Fibroblast of lung (primary cell): ENCODE data around the gene KRTAP5-7. TPM values are rescaled to one million over a fixed set of nuclear protein-coding genes. Genes with fewer than 3 reads are reported as not detected.
"Not testable (repeated sequence)": the region's sequence is repeated elsewhere in the genome, so short reads cannot be mapped to it uniquely, and the experiment has no call there.

Source experiments
- DNase-seq, 2 donors: peaks; one replicate each; pipeline versions ENCODE4 v3.0.0 to v3.0.0-alpha.2; 2010; ENCODE audit warnings: low read depth in 2 of 2
- H2AFZ ChIP-seq: 2 replicates; pipeline ENCODE4 v1.5.1; 2012; ENCODE audit warnings: low read length, control low read depth, inconsistent platforms
- H3K27ac ChIP-seq: 2 replicates; pipeline ENCODE4 v1.5.1; 2011; ENCODE audit warnings: low read length, control low read depth; ENCODE audit not compliant: insufficient read depth
- H3K27me3 ChIP-seq: 2 replicates; pipeline ENCODE4 v1.5.1; 2011; ENCODE audit warnings: mild to moderate bottlenecking, low read length; ENCODE audit not compliant: control insufficient read depth, insufficient read depth
- H3K36me3 ChIP-seq: 2 replicates; pipeline ENCODE4 v1.5.1; 2011; ENCODE audit warnings: low read length; ENCODE audit not compliant: control insufficient read depth, insufficient read depth
- H3K4me1 ChIP-seq: 2 replicates; pipeline ENCODE4 v1.5.1; 2011; ENCODE audit warnings: low read length; ENCODE audit not compliant: control insufficient read depth, insufficient read depth; ENCODE audit errors: extremely low read depth
- H3K4me2 ChIP-seq: 2 replicates; pipeline ENCODE4 v1.5.1; 2011; ENCODE audit warnings: low read length, control low read depth; ENCODE audit not compliant: insufficient read depth; ENCODE audit errors: extremely low read depth
- H3K4me3 ChIP-seq, 4 experiments: fragments of 200-600 bp in 1 of 4; sonication (generic) in 1 of 4; replicated peaks in 1 of 4; 2 replicates each; pipeline ENCODE4 v1.5.1; 2011 to 2016; ENCODE audit warnings: low read length in 4 of 4, low read depth in 3 of 4, mild to moderate bottlenecking in 3 of 4, control low read depth in 2 of 4, inconsistent platforms in 1 of 4, mixed read lengths in 1 of 4; ENCODE audit not compliant: insufficient read depth in 1 of 4; ENCODE audit errors: control extremely low read depth in 1 of 4
- H3K79me2 ChIP-seq: 2 replicates; pipeline ENCODE4 v1.5.1; 2012; ENCODE audit warnings: mild to moderate bottlenecking, low read length, inconsistent platforms; ENCODE audit not compliant: control insufficient read depth, insufficient read depth
- H3K9ac ChIP-seq: 2 replicates; pipeline ENCODE4 v1.5.1; 2011; ENCODE audit warnings: mild to moderate bottlenecking, low read length, control low read depth; ENCODE audit not compliant: insufficient read depth
- H3K9me3 ChIP-seq: 2 replicates; pipeline ENCODE4 v1.5.1; 2012; ENCODE audit warnings: low read depth, low read length; ENCODE audit not compliant: control insufficient read depth, insufficient read depth
- H4K20me1 ChIP-seq: 2 replicates; pipeline ENCODE4 v1.5.1; 2011; ENCODE audit warnings: low read length; ENCODE audit not compliant: control insufficient read depth, insufficient read depth; ENCODE audit errors: extremely low read depth
- EZH2 ChIP-seq: IDR thresholded peaks from 2 replicates; pipeline ENCODE4 v1.5.1; 2012; ENCODE audit warnings: low read length, control low read depth, mild to moderate bottlenecking; ENCODE audit errors: missing control alignments
- polyA plus RNA-seq, 2 donors: library from polyadenylated mRNA; depleted of rRNA in 1 of 2; stranded (reverse) in 1 of 2; unstranded in 1 of 2; fragments of >200 nt; gene quantifications; 2 replicates each; pipeline ENCODE4 v1.2.1, GENCODE V29; 2011 to 2012; ENCODE audit warnings: missing spikeins in 1 of 2
- total RNA-seq: library from RNA; depleted of rRNA; stranded (reverse); fragments of >200 nt; gene quantifications from 2 replicates; pipeline ENCODE4 v1.2.1, GENCODE V29; 2014
- TF ChIP-seq, protein P1 (sequence below), 2 donors: IDR thresholded peaks in 1 of 2; conservative IDR thresholded peaks in 1 of 2; 1 replicate in 1 of 2; 2 replicates in 1 of 2; pipeline ENCODE4 v1.5.1; 2011 to 2012; ENCODE audit warnings: low read length in 2 of 2, control low read depth in 1 of 2, inconsistent platforms in 1 of 2, low read depth in 1 of 2, mild to moderate bottlenecking in 1 of 2

Gene KRTAP5-7
- total and polyA plus RNA-seq, 2 donors (not counting 1 experiment from before 2014, with no cell fraction given): 0.17 TPM; not detected in 1

DNA sequence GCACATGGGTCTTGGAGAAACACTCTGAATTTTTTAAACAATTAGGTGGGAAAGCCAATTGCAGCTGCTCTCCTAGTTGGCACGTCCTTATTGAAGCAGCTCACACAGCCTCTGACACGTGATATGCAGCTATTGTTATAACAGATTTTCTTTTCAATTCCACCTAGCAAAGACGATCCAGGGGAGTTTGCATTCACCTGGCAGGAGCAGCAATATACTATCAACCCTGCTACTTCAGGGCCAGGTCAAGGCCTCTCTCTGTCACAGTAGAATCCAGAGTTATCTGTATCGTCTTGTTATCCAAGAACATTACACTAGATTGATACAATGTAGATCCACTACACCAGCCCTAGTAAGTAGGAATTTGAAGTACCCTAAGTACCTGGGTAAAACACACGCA, 47.4 kb downstream of the KRTAP5-7 start:
- no peak overlapping the region for H3K4me3 ChIP-seq
- no peak overlapping the region for H3K27ac ChIP-seq
- TF ChIP-seq, protein P1, sequence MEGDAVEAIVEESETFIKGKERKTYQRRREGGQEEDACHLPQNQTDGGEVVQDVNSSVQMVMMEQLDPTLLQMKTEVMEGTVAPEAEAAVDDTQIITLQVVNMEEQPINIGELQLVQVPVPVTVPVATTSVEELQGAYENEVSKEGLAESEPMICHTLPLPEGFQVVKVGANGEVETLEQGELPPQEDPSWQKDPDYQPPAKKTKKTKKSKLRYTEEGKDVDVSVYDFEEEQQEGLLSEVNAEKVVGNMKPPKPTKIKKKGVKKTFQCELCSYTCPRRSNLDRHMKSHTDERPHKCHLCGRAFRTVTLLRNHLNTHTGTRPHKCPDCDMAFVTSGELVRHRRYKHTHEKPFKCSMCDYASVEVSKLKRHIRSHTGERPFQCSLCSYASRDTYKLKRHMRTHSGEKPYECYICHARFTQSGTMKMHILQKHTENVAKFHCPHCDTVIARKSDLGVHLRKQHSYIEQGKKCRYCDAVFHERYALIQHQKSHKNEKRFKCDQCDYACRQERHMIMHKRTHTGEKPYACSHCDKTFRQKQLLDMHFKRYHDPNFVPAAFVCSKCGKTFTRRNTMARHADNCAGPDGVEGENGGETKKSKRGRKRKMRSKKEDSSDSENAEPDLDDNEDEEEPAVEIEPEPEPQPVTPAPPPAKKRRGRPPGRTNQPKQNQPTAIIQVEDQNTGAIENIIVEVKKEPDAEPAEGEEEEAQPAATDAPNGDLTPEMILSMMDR (conservative IDR thresholded peaks at IDR 0.05 in 1 of 2, IDR thresholded peaks at IDR 0.05 in 1 of 2; ENCODE audit: low read depth in 1 of 2, low read length in 2 of 2): no peak
- no peak for TF ChIP-seq EZH2
- no peak overlapping the region for H2AFZ ChIP-seq
- no peaks in the 10 kb centered on the region for H3K27me3 ChIP-seq
- no peaks in the 10 kb centered on the region for H3K36me3 ChIP-seq
- H3K9me3 ChIP-seq: no peaks in the 10 kb centered on the region
- no peaks in the 10 kb centered on the region for H3K79me2 ChIP-seq
- no peak overlapping the region for H3K9ac ChIP-seq
- no peaks in the 10 kb centered on the region for H3K4me1 ChIP-seq
- H3K4me2 ChIP-seq: no peak overlapping the region
- no peak for DNase-seq
- H4K20me1 ChIP-seq: no peaks in the 10 kb centered on the region

DNA sequence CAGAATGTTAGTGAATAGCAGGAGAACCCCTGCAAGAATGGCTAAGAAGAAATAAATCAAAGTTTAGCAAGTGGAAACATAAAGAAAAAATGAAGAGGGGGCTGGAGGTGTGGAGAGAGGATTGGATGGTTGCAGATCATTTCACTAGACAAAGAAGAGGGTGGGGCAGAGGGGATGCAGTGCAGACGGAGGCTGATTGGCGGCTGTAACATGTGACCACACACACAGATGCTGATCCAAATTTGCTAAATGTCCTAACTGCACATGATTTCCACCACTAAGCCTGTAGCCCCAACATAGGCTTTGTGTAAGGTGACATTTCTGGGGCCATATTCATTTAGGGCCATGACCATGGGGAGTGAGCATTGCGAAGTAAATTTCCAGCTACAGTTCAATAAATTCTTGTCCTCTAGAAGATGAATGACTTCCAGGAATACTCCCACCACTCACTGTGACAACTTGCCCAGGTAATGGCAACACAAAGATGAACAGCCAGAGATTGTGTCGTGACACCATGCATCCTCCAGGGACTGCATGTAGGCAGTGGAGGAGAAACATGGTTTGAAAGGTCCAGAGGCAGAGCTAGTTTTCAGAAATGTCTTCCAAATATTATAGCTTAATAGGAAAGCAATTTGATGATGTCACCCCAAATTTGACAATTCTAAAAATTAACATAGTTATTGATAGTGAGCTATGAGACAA, 48.8 kb downstream of the KRTAP5-7 start:
- no peak for DNase-seq
- H3K27me3 ChIP-seq: no peaks in the 10 kb centered on the region
- no peak overlapping the region for H3K4me3 ChIP-seq
- TF ChIP-seq, protein P1 (conservative IDR thresholded peaks at IDR 0.05 in 1 of 2, IDR thresholded peaks at IDR 0.05 in 1 of 2; ENCODE audit: low read depth in 1 of 2, low read length in 2 of 2): no peak
- TF ChIP-seq EZH2: no peak
- no peaks in the 10 kb centered on the region for H4K20me1 ChIP-seq
- H3K27ac ChIP-seq: no peak overlapping the region
- no peaks in the 10 kb centered on the region for H3K36me3 ChIP-seq
- no peaks in the 10 kb centered on the region for H3K79me2 ChIP-seq
- H3K4me2 ChIP-seq: no peak overlapping the region
- no peaks in the 10 kb centered on the region for H3K9me3 ChIP-seq
- no peak overlapping the region for H2AFZ ChIP-seq
- no peak overlapping the region for H3K9ac ChIP-seq
- H3K4me1 ChIP-seq: no peaks in the 10 kb centered on the region

DNA sequence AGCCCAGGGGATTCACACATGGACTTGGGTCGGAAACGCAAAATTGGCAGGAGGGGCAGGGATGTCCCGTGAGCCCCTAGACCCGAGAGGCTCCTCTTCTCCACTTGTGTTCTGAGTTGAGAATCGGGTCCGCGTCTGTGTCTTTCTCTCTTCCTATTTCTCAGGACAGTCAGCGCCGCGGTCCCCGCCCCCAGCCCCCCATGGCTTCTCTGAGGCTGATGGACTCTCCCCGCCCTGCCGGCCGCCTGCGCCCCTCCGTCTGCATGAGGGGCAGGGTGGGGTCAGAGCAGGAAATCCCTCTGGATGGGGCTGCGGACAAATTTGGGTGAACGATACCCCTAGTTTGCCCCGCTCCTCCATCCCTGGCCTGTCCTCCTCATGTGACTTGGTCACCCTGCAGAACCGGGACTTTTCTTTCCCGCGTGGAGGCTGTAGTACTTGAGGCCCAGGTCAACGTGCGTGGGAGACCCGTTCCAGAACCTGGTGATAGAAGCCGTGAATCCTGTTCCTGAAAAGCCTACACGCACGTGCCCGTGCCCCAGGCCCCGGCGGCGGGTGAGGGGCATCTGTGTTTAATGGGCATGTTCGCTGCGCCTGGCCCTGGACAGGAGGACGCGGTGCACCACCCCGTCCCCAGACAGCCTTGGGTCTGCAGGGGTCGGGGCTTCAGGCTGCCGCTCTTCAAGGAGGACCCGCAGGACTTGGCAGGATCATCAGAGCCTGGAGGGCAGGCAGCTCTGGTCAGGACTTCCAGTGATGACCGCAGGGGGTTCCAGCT, 49.8 kb downstream of the KRTAP5-7 start:
- not testable (repeated sequence) for H2AFZ ChIP-seq, H3K36me3 ChIP-seq, H3K9me3 ChIP-seq, H4K20me1 ChIP-seq, H3K27ac ChIP-seq, H3K4me3 ChIP-seq, H3K79me2 ChIP-seq, H3K9ac ChIP-seq, H3K27me3 ChIP-seq, H3K4me2 ChIP-seq, DNase-seq, H3K4me1 ChIP-seq
